Measurements from ENCODE around the gene VPS26C.

The VPS26C gene

DNA sequence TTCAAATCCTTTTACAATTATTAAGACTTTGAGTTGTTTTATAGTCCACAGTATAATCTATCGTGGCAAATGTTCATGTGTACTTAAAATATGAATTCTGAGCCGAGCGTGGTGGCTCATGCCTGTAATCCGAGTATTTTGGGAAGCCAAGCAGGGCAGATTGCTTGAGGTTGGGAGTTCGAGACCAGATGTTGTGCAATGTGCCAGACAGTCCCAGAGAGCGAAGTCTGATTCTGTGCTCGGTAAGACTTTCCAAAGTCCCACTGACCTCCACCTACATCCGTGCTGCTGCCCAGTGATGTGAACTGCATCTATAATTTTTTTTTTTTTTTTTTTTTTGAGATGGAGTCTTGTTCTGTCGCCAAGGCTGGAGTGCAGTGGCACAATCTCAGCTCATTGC is 52.2 kb downstream of the VPS26C start:
- Histone ChIP-seq H4K20me1 (ENCODE audit: insufficient read depth, low read length) (no peaks in the 10 kb centered on the region), H3K27me3 (replicated peaks; ENCODE audit: insufficient read depth, low read length) (no peaks in the 10 kb centered on the region), H2AFZ (ENCODE audit: low read length) (no peak overlapping the region), H3K4me1 (ENCODE audit: low read length) (peaks cover under 1% of the 10 kb centered on the region; the same call in 1 of the 2 replicates), H3K4me3 (ENCODE audit: low read length) (no peak overlapping the region), H3K27ac (ENCODE audit: low read length) (no peak overlapping the region), H3K79me2 (ENCODE audit: low read length) (no peaks in the 10 kb centered on the region), H3K4me2 (ENCODE audit: low read depth, low read length) (no peak overlapping the region), H3K36me3 (replicated peaks; ENCODE audit: insufficient read depth, low read length) (no peaks in the 10 kb centered on the region), H3K9me3 (replicated peaks; ENCODE audit: insufficient read depth, low read length) (no peaks in the 10 kb centered on the region), H3K9me2 (replicated peaks; ENCODE audit: insufficient read depth, low read length) (no peaks in the 10 kb centered on the region), H3K9ac (ENCODE audit: low read length) (no peak overlapping the region), H3F3A (ENCODE audit: insufficient read depth, low read length) (no peaks in the 10 kb centered on the region)
- TF ChIP-seq EZH2phosphoT487 (IDR thresholded peaks at IDR 0.05; ENCODE audit: low read length) (no peak), EZH2 (optimal IDR thresholded peaks at IDR 0.05; ENCODE audit: low read depth, low read length) (no peak)
- TF ChIP-seq, protein P1, sequence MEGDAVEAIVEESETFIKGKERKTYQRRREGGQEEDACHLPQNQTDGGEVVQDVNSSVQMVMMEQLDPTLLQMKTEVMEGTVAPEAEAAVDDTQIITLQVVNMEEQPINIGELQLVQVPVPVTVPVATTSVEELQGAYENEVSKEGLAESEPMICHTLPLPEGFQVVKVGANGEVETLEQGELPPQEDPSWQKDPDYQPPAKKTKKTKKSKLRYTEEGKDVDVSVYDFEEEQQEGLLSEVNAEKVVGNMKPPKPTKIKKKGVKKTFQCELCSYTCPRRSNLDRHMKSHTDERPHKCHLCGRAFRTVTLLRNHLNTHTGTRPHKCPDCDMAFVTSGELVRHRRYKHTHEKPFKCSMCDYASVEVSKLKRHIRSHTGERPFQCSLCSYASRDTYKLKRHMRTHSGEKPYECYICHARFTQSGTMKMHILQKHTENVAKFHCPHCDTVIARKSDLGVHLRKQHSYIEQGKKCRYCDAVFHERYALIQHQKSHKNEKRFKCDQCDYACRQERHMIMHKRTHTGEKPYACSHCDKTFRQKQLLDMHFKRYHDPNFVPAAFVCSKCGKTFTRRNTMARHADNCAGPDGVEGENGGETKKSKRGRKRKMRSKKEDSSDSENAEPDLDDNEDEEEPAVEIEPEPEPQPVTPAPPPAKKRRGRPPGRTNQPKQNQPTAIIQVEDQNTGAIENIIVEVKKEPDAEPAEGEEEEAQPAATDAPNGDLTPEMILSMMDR (IDR thresholded peaks at IDR 0.05; ENCODE audit: low read length) = no peak
- DNase-seq = no peak

DNA sequence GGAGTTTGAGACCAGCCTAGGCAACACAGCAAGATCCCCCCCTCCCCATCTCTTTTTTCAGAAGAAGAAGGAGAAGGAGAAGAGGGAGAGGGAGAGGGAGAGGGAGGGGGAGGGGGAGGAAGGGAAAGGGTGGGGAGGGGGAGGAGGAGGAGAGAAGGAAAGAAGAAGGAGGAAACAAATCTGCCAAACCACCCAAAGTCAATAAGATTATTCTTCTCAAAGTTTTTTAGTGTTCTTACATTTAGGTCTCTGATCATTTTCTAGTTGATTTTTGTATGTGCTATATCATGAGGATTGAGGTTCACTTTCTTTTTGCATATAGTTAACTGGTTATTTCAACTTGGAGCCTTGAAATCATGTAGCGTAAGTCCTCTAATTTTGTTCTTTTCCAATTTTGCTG is 56.3 kb downstream of the VPS26C start:
- H2AFZ ChIP-seq (ENCODE audit: low read length) = no peak overlapping the region
- no peaks in the 10 kb centered on the region for H3K27me3 ChIP-seq (replicated peaks; ENCODE audit: insufficient read depth, low read length)
- no peaks in the 10 kb centered on the region for H3K79me2 ChIP-seq (ENCODE audit: low read length)
- no peaks in the 10 kb centered on the region for H3K9me3 ChIP-seq (replicated peaks; ENCODE audit: insufficient read depth, low read length)
- peaks cover 16% of the 10 kb centered on the region for H3K4me1 ChIP-seq (ENCODE audit: low read length)
- no peak for DNase-seq
- no peak overlapping the region for H3K9ac ChIP-seq (ENCODE audit: low read length)
- no peak overlapping the region for H3K4me2 ChIP-seq (ENCODE audit: low read depth, low read length)
- no peaks in the 10 kb centered on the region for H3K36me3 ChIP-seq (replicated peaks; ENCODE audit: insufficient read depth, low read length)
- H4K20me1 ChIP-seq (ENCODE audit: insufficient read depth, low read length) = no peaks in the 10 kb centered on the region
- H3K27ac ChIP-seq (ENCODE audit: low read length) = no peak overlapping the region
- H3K4me3 ChIP-seq (ENCODE audit: low read length) = no peak overlapping the region
- H3K9me2 ChIP-seq (replicated peaks; ENCODE audit: insufficient read depth, low read length) = no peaks in the 10 kb centered on the region
- TF ChIP-seq EZH2phosphoT487 (IDR thresholded peaks at IDR 0.05; ENCODE audit: low read length) (no peak), EZH2 (optimal IDR thresholded peaks at IDR 0.05; ENCODE audit: low read depth, low read length) (no peak)
- TF ChIP-seq, protein P1 (IDR thresholded peaks at IDR 0.05; ENCODE audit: low read length) = no peak
- H3F3A ChIP-seq (ENCODE audit: insufficient read depth, low read length) = peaks cover 9% of the 10 kb centered on the region

DNA sequence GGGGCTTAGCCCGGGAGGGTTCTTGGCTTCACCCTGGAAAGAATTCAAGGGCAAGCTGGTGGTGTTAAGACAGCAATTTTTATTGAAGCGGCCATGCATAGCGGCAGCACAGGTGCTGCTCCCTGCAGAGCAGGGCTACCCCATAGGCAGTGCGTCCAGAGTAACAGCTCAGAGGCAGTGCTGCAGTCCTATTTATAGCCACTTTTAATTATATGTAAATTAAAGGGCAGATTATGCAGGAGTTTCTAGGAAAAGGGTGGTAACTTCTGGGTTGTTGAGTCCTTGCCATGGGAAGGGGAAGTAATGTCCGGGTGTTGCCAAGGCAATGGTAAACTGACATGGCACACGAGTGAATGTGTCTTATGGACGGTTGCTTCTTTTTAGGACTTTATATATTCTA is 57.0 kb downstream of the VPS26C start:
- peaks cover 9% of the 10 kb centered on the region for H3F3A ChIP-seq (ENCODE audit: insufficient read depth, low read length)
- H3K9me3 ChIP-seq (replicated peaks; ENCODE audit: insufficient read depth, low read length) = no peaks in the 10 kb centered on the region
- H3K27ac ChIP-seq (ENCODE audit: low read length) = no peak overlapping the region
- no peaks in the 10 kb centered on the region for H4K20me1 ChIP-seq (ENCODE audit: insufficient read depth, low read length)
- peaks cover 16% of the 10 kb centered on the region for H3K4me1 ChIP-seq (ENCODE audit: low read length)
- H3K4me3 ChIP-seq (ENCODE audit: low read length) = no peak overlapping the region
- no peak for DNase-seq
- no peaks in the 10 kb centered on the region for H3K36me3 ChIP-seq (replicated peaks; ENCODE audit: insufficient read depth, low read length)
- no peak overlapping the region for H3K9ac ChIP-seq (ENCODE audit: low read length)
- H3K4me2 ChIP-seq (ENCODE audit: low read depth, low read length) = no peak overlapping the region
- no peaks in the 10 kb centered on the region for H3K79me2 ChIP-seq (ENCODE audit: low read length)
- no peaks in the 10 kb centered on the region for H3K9me2 ChIP-seq (replicated peaks; ENCODE audit: insufficient read depth, low read length)
- no peak overlapping the region for H2AFZ ChIP-seq (ENCODE audit: low read length)
- H3K27me3 ChIP-seq (replicated peaks; ENCODE audit: insufficient read depth, low read length) = no peaks in the 10 kb centered on the region
- TF ChIP-seq EZH2phosphoT487 (IDR thresholded peaks at IDR 0.05; ENCODE audit: low read length) (no peak), EZH2 (optimal IDR thresholded peaks at IDR 0.05; ENCODE audit: low read depth, low read length) (no peak)
- TF ChIP-seq, protein P1 (IDR thresholded peaks at IDR 0.05; ENCODE audit: low read length) = no peak
